OCI-LY7 (cell line): ENCODE results near the gene DDA1. TPM values are rescaled to one million over a fixed set of nuclear protein-coding genes. Genes with fewer than 3 reads are reported as not detected.

Experiments used
- BruUV-seq: library from RNA; stranded (reverse); fragments of 400-500 nt; replicated peaks from 2 replicates; lab custom pipeline; 2021; lab: Mats Ljungman, UMichigan
- CTCF ChIA-PET: fragments of 300-600 bp; sonication (Branson Sonifier 250); formaldehyde crosslinking; loops from one replicate; lab custom pipeline; 2022; ENCODE audit warnings: antibody characterized with exemption; ENCODE audit not compliant: unreplicated experiment; lab: Charles Lee
- POLR2A ChIA-PET: fragments of 300-600 bp; sonication (Branson Sonifier 250); formaldehyde crosslinking; loops from one replicate; lab custom pipeline; 2022; ENCODE audit warnings: antibody characterized with exemption; lab: Charles Lee
- DNase-seq: peaks from one replicate; pipeline ENCODE4 v3.0.0-alpha.2; 2015; ENCODE audit warnings: low spot score
- H2AFZ ChIP-seq: fragments of 200-600 bp; sonication (generic), shearing (Covaris generic); 2 replicates; pipeline ENCODE4 v1.6.1; 2014; ENCODE audit warnings: mild to moderate bottlenecking, antibody characterized with exemption, low read length, moderate library complexity
- H3K27ac ChIP-seq: fragments of 200-600 bp; sonication (generic); 2 replicates; pipeline ENCODE4 v1.5.1; 2014; ENCODE audit warnings: mixed run types, low read depth, mild to moderate bottlenecking, moderate library complexity, low read length, inconsistent platforms; ENCODE audit not compliant: poor library complexity, severe bottlenecking
- H3K36me3 ChIP-seq: fragments of 200-600 bp; sonication (generic); 2 replicates; pipeline ENCODE4 v1.6.1; 2014; ENCODE audit warnings: mild to moderate bottlenecking, antibody characterized with exemption, low read length, moderate library complexity, mixed read lengths; ENCODE audit not compliant: insufficient read depth
- H3K4me1 ChIP-seq: fragments of 200-600 bp; sonication (generic); 2 replicates; pipeline ENCODE4 v1.5.1; 2014; ENCODE audit warnings: mild to moderate bottlenecking, low read length; ENCODE audit not compliant: insufficient read depth, poor library complexity, severe bottlenecking
- H3K4me2 ChIP-seq: fragments of 200-600 bp; sonication (generic); 2 replicates; pipeline ENCODE4 v1.6.1; 2014; ENCODE audit warnings: mild to moderate bottlenecking, low read length
- H3K4me3 ChIP-seq: fragments of 200-600 bp; sonication (generic); 2 replicates; pipeline ENCODE4 v1.5.1; 2014; ENCODE audit warnings: mild to moderate bottlenecking, low read depth, low read length; ENCODE audit not compliant: poor library complexity, severe bottlenecking
- H3K79me2 ChIP-seq: fragments of 200-600 bp; sonication (generic); 2 replicates; pipeline ENCODE4 v1.6.1; 2016; ENCODE audit warnings: low read depth, mild to moderate bottlenecking, low read length, moderate library complexity, mixed read lengths; ENCODE audit not compliant: insufficient read depth
- H3K9me2 ChIP-seq: fragments of 200-600 bp; sonication (generic); 2 replicates; pipeline ENCODE4 v1.6.1; 2016; ENCODE audit warnings: mild to moderate bottlenecking, low read length, mixed read lengths; ENCODE audit not compliant: insufficient read depth
- H3K9me3 ChIP-seq: fragments of 200-600 bp; sonication (generic); 2 replicates; pipeline ENCODE4 v1.6.1; 2014; ENCODE audit warnings: mild to moderate bottlenecking, mixed run types, low read length, mixed read lengths
- H4K20me1 ChIP-seq: fragments of 200-600 bp; sonication (generic); 2 replicates; pipeline ENCODE4 v1.6.1; 2014; ENCODE audit warnings: mild to moderate bottlenecking, antibody characterized with exemption, low read length, moderate library complexity, mixed read lengths; ENCODE audit not compliant: insufficient read depth
- CTCF ChIP-seq: fragments of 200-600 bp; sonication (generic); conservative IDR thresholded peaks from 2 replicates; pipeline ENCODE4 v1.5.1; 2014; ENCODE audit warnings: mild to moderate bottlenecking, antibody characterized with exemption, low read length, moderate library complexity, mixed read lengths
- EZH2phosphoT487 ChIP-seq: fragments of 200-600 bp; sonication (generic); IDR thresholded peaks from 2 replicates; pipeline ENCODE4 v1.6.1; 2018; ENCODE audit warnings: low read depth, borderline replicate concordance, mild to moderate bottlenecking, mixed run types, antibody characterized with exemption, low read length, moderate library complexity, mixed read lengths
- intact Hi-C: fragments of 100-400 bp; cut with micrococcal nuclease; formaldehyde crosslinking; loops from one replicate; pipeline ENCODE4 v1.10.0; 2022; ENCODE audit not compliant: unreplicated experiment
- total RNA-seq, 2 experiments: library from RNA; depleted of rRNA in 1 of 2; stranded (reverse); fragments of >200 nt in 1 of 2; shearing (Covaris generic) in 1 of 2; gene quantifications; 2 replicates each; pipeline ENCODE4 v1.2.3, GENCODE V29; 2014 to 2022

Gene DDA1
- total RNA-seq, 2 experiments from 2014 or later: 36.6 to 48.8 TPM

- ChIA-PET POLR2A (no interaction called here), CTCF (no interaction called here)
- Histone ChIP-seq H3K4me3 (no peak overlapping the region), H4K20me1 (peaks cover 7% of the 10 kb centered on the region; the same call in 1 of the 2 replicates), H3K79me2 (peaks cover 12% of the 10 kb centered on the region; the same call in 1 of the 2 replicates), H2AFZ (no peak overlapping the region), H3K9me3 (no peaks in the 10 kb centered on the region), H3K9me2 (no peaks in the 10 kb centered on the region), H3K4me1 (peaks cover 19% of the 10 kb centered on the region), H3K4me2 (no peak overlapping the region), H3K27ac (no peak overlapping the region), H3K36me3 (peaks cover 45% of the 10 kb centered on the region)
- intact Hi-C loops: no loop called here
- no TSS peak for BruUV-seq
- no peak for TF ChIP-seq EZH2phosphoT487
- TF ChIP-seq CTCF: no peak
- DNase-seq: no peak
Measured at GRCh38 chr19:17341845-17342244, 32.5 kb downstream of the DDA1 start.

DNA sequence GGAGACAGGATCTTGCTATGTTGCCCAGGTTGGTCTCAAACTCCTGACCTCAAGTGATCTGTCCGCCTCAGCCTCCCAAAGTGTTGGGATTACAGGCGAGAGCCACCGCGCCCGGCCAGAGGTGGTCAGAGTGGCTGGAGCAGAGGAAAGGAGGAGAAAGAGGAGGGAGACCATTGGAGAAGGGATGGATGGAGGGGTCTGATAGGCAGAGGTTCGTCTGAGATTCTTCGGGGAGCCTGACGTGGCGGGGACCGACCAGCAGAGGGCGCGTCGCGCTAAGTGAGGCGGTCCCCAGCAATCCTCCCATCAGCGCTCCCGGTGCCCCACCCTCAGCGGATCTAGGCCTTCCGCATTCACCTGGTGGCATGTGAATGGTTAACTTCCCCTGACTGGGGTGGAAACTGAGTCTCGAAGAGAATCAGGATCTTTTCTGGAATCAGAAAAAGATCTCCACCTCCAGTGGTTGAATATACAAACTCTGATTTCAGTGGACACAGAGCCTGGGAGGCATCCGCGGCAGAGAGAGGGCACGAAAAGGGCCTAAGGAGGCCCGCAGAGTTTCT, 36.8 kb downstream of the DDA1 start:
- ChIA-PET POLR2A (interaction anchor here (0.5 to 0.8 kb wide), 2 partner anchors 21 to 59 kb away, joined by 3 read pairs; partner anchors contain the start of gene BST2), CTCF (interaction anchor here (1.1 kb wide), 1 partner anchor 14 kb away, joined by 4 read pairs; no protein-coding TSS in a partner anchor)
- H3K4me2 ChIP-seq: no peak overlapping the region
- H3K9me2 ChIP-seq: no peaks in the 10 kb centered on the region
- no TSS peak for BruUV-seq
- peak; percentile 75 for DNase-seq
- TF ChIP-seq EZH2phosphoT487 (no peak), CTCF (peak; percentile 88)
- H3K9me3 ChIP-seq: no peaks in the 10 kb centered on the region
- intact Hi-C loops: loop anchor here (1.0 to 2.0 kb wide), 2 partner anchors 40 to 121 kb away; no protein-coding TSS in a partner anchor
- H3K79me2 ChIP-seq: no peaks in the 10 kb centered on the region
- H3K36me3 ChIP-seq: peaks cover 28% of the 10 kb centered on the region
- H2AFZ ChIP-seq: no peak overlapping the region
- peaks cover 25% of the 10 kb centered on the region for H3K4me1 ChIP-seq
- no peak overlapping the region for H3K4me3 ChIP-seq
- H4K20me1 ChIP-seq: no peaks in the 10 kb centered on the region
- no peak overlapping the region for H3K27ac ChIP-seq

DNA sequence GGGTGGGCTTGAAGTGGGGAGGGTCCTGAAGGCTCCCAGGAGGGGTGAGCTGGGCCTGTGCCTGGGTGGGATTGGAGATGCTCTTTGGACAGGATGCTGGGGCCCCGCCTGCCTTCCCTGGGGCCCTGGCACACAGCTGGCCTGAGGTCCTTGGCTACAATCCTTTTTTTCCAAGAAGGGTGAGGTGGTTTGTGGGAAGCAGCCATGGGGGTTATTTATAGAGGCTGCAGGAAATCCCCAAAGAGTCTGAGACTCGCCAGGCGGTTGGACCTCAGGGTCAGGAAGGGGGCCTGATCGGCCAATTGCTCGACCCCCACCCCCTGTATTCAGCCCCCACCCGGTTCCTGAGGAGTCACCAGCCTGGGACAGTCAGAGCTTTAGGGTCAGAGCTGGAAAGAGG, 38.0 kb downstream of the DDA1 start:
- no peaks in the 10 kb centered on the region for H3K9me3 ChIP-seq
- peaks cover 31% of the 10 kb centered on the region for H3K4me1 ChIP-seq
- H3K36me3 ChIP-seq: peaks cover 17% of the 10 kb centered on the region
- intact Hi-C loops: loop anchor here (2.0 kb wide), 1 partner anchor 119 kb away; no protein-coding TSS in a partner anchor
- H3K4me3 ChIP-seq: no peak overlapping the region
- POLR2A ChIA-PET: interaction anchor here (0.9 kb wide), 1 partner anchor 26 kb away, joined by 3 read pairs; no protein-coding TSS in a partner anchor
- TF ChIP-seq EZH2phosphoT487: no peak
- no peaks in the 10 kb centered on the region for H3K9me2 ChIP-seq
- H3K4me2 ChIP-seq: no peak overlapping the region
- no peak for DNase-seq
- no peaks in the 10 kb centered on the region for H3K79me2 ChIP-seq
- H4K20me1 ChIP-seq: no peaks in the 10 kb centered on the region
- no TSS peak for BruUV-seq
- no peak overlapping the region for H2AFZ ChIP-seq
- CTCF ChIA-PET: no interaction called here
- no peak overlapping the region for H3K27ac ChIP-seq
